HG03135 (cell line): Measurements from ENCODE around the gene LMX1A.

Source experiments
- ATAC-seq: cut with Tn5 transposase; IDR thresholded peaks from one replicate; pipeline ENCODE4 v1.9.1; 2021; ENCODE audit warnings: mild to moderate bottlenecking, moderate library complexity; ENCODE audit not compliant: unreplicated experiment

The LMX1A gene

GRCh38 chr1:165172666-165173065 lies 183.8 kb downstream of the LMX1A start:
- ATAC-seq, result no peak

- no peak for ATAC-seq
Observed at GRCh38 chr1:165169729-165170128, 186.8 kb downstream of the LMX1A start.

DNA sequence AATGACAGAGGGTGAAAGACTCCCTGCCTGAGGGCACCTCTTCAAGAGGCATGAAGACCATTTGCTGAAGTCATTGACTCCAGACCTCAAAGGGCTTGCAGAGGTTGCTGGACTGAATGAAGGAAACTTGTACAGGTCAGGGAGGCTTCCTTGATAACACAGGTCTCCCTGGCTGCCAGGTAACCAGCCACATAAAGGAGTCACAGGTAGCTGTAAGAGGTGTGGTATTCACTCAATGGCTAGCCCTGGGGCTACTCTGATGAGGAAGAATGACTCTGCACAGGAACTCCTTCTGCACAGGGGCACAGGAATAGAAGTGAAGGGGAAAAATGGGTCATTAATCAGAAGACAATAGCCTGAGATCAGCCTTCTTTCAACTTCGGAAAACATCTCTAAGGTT lies 187.5 kb downstream of the LMX1A start:
- ATAC-seq, result no peak

GRCh38 chr1:165168467-165168866 lies 188.0 kb downstream of the LMX1A start:
- no peak for ATAC-seq

GRCh38 chr1:165162671-165163241 lies 193.8 kb downstream of the LMX1A start:
- ATAC-seq, result no peak

- no peak for ATAC-seq
Observed at GRCh38 chr1:165161130-165161529, 195.4 kb downstream of the LMX1A start.

- no peak for ATAC-seq
Observed at GRCh38 chr1:165153182-165153581, 203.3 kb downstream of the LMX1A start.

DNA sequence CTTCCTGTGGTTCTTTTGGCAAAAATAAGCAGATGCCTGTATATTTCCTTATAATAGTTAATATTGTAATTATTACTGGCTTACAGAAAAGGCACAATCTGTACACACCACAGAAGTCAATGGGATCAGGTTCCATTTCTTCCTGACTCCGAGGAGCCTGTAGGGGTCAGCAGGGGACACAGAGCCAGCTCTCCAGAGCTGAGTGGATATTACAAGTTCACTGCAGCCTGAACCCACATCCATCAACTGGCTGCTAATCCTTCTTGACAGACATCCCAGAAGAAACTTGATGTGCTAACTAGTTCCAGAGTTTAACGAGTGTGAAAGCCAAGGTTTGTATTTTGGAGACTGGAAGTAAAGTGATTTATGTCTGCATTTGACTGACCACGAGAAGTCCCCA lies 203.8 kb downstream of the LMX1A start:
- ATAC-seq, result no peak

DNA sequence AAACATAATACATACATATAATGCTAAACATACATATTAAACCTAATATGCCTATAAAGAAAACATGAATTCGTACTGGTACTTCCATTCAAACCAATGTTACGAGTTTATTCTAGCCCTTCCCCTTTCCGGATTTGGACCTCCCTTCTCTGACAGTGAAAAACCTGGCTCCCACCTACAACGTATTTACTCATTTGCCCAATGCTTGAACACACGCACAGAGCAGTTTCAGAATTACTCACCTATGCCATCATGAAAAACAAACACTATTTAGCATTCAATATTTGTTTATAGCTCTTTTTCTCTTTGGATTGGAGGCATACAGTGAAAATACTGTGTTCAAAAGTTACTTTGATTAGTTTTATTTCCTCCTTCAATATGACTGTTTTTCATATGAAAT lies 204.4 kb downstream of the LMX1A start:
- ATAC-seq, result no peak
